Body of pancreas (tissue), 4 donors: Measurements from ENCODE around the gene SRRM1. TPM values are rescaled to one million over a fixed set of nuclear protein-coding genes. Genes with fewer than 3 reads are reported as not detected.
A peak's percentile ranks its signal among the peaks of the same experiment; 100 is the strongest.

Experiments used
- ATAC-seq: fragments of 150-250 bp; one replicate; pipeline ENCODE4 v1.9.1; 2016
- DNase-seq, 4 donors: peaks; one replicate each; pipeline ENCODE4 v3.0.0-alpha.2; 2019
- H3K27ac ChIP-seq, 4 donors: fragments of 200-600 bp; sonication (generic); 1 replicate in 3 of 4; 2 replicates in 1 of 4; pipeline versions ENCODE4 v1.5.1 to v1.6.1; 2016 to 2019; ENCODE audit warnings: mild to moderate bottlenecking in 1 of 4, mixed read lengths in 1 of 4, moderate library complexity in 1 of 4
- H3K27me3 ChIP-seq, 2 donors: fragments of 200-600 bp; sonication (generic); one replicate each; pipeline ENCODE4 v1.6.0; 2016; ENCODE audit warnings: mild to moderate bottlenecking in 1 of 2
- H3K36me3 ChIP-seq, 2 donors: fragments of 200-600 bp; sonication (generic); replicated peaks in 1 of 2; 2 replicates each; pipeline ENCODE4 v1.5.1; 2016; ENCODE audit warnings: low read depth in 2 of 2; ENCODE audit not compliant: insufficient read depth in 1 of 2
- H3K4me1 ChIP-seq: fragments of 200-600 bp; sonication (generic); one replicate; pipeline ENCODE4 v1.6.0; 2016
- H3K4me3 ChIP-seq, 2 donors: fragments of 200-600 bp; sonication (generic); 1 replicate in 1 of 2; 2 replicates in 1 of 2; pipeline ENCODE4 v1.5.1; 2016 to 2019
- H3K9me3 ChIP-seq, 3 donors: fragments of 200-600 bp; sonication (generic); 1 replicate in 2 of 3; 2 replicates in 1 of 3; pipeline ENCODE4 v1.5.1; 2016
- CTCF ChIP-seq, 7 experiments: fragments of 450-650 bp in 4 of 7; fragments of 200-600 bp in 3 of 7; sonication (generic) in 3 of 7; IDR thresholded peaks; one replicate each; pipeline ENCODE4 v1.5.1; 2016 to 2019; ENCODE audit warnings: antibody characterized with exemption in 7 of 7
- POLR2A ChIP-seq, 3 donors: fragments of 450-650 bp; IDR thresholded peaks; one replicate each; pipeline ENCODE4 v1.6.1; 2016; ENCODE audit warnings: antibody characterized with exemption in 3 of 3, mild to moderate bottlenecking in 2 of 3
- WGBS, 2 donors: methylation state at CpG; one replicate each; pipeline ENCODE4 v1.1.5; 2017; 5-methylcytosine and 5-hydroxymethylcytosine counted together
- intact Hi-C: fragments of 100-400 bp; cut with DNase I; formaldehyde crosslinking; loops from one replicate; pipeline ENCODE4 v1.15.1; 2023
- total RNA-seq, 2 donors: library from RNA; depleted of rRNA; stranded (reverse); fragments of >200 nt; gene quantifications; one replicate each; pipeline ENCODE4 v1.1.0, GENCODE V29; 2016

SRRM1 gene
- total RNA-seq, 2 donors from 2014 or later = 97.2 to 108 TPM

DNA sequence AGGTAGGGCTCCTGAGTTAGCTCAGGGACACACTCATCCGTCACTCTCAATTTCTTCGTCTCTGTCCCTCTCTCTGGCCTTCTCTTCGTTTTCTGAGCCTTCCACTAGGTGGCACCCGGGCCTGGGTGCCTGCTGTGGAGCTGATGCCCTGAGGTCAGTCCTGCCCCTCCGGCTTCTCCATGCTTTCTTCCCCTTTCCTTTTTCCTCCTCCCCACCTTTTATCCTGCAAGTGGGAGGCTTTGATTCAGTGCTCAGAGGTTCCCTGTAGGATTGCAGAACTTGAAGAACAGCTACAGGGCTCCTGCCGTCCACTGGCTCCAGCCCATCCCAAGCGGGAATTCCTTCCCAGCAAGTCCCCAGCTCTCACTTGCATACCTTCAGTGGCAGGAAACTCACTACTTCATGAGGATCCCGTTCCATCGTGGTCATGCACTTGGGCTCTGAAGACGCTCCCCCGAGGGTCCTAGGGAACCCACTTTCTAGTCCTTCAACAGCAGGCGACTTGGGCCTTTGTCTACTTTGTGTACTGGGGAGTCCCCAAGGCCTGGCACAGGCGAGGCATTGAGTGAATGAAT is 45.6 kb downstream of the SRRM1 start:
- Histone ChIP-seq H3K27me3 (no peaks in the 10 kb centered on the region), H3K4me1 (no peaks in the 10 kb centered on the region), H3K9me3 (no peaks in the 10 kb centered on the region), H3K36me3 (no peaks in the 10 kb centered on the region), H3K4me3 (no peak overlapping the region), H3K27ac (no peak overlapping the region)
- WGBS, 2 donors = 26 to 35% methylated on average over 13 of the region's 13 CpGs
- intact Hi-C loops = no loop called here
- TF ChIP-seq CTCF (IDR thresholded peaks at IDR 0.05) = peak; percentile 70 to 95 (median 85)
- TF ChIP-seq POLR2A (IDR thresholded peaks at IDR 0.05) = no peak
- DNase-seq (peak; percentile 72 to 79 (median 74)), ATAC-seq (peak; percentile 85)

DNA sequence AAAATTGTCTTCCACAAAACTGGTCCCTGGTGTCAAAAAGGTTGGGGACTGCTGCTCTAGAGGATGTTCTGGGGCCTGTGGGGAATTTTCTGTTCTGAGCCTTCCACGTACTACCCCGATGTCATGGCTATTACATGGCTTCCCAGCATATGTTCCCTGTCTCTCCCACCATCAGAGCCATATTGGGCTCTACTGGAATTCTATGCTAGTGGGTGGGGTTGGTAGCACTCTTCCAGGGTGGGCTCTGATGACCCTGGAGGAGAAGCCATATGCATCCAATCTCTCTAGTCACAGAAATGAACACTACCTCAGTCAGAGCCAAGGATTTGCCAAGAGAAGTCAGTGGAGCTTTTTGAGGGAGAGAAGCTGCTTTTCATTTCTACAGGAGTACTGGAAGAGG is 47.9 kb downstream of the SRRM1 start:
- H3K9me3 ChIP-seq = no peaks in the 10 kb centered on the region
- ATAC-seq (no peak), DNase-seq (no peak)
- H3K4me1 ChIP-seq = no peaks in the 10 kb centered on the region
- H3K36me3 ChIP-seq = no peaks in the 10 kb centered on the region
- WGBS, 2 donors = 50 to 90% methylated on average over 2 of the region's 2 CpGs
- TF ChIP-seq CTCF (IDR thresholded peaks at IDR 0.05) (no peak), POLR2A (IDR thresholded peaks at IDR 0.05) (no peak)
- H3K27ac ChIP-seq = no peak overlapping the region
- intact Hi-C loops = no loop called here
- H3K4me3 ChIP-seq = no peak overlapping the region
- no peaks in the 10 kb centered on the region for H3K27me3 ChIP-seq

DNA sequence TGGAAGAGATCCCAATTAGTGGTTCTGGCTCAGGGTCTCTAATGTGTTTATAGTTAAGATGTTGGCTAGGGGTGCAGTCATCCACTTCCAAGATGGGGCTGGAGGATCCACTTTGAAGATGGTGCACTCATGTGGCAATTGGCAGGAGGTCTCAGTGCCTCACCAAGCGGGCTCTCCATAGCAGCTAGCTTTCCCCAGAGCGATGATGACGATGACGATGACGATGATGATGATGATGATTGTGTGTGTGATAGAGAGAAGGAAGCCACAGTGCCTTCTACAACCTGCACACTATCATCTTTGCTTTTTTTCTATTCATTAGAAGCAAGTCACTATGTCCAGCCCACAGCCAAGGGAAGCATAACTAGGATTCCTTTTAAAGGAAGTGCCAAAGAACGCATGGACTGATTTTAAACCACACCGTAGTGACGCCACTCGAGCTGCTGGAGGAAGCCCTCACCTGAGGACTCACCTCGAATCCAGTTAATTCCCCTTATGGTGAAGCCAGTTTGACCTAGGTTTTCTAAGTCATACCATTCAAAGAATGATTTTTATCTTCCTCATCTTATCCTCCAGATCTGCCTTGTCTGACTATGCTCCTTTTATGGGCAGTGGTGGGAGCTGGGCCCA is 49.4 kb downstream of the SRRM1 start:
- Histone ChIP-seq H3K27ac (no peak overlapping the region), H3K4me1 (no peaks in the 10 kb centered on the region), H3K27me3 (no peaks in the 10 kb centered on the region), H3K4me3 (no peak overlapping the region), H3K9me3 (no peaks in the 10 kb centered on the region), H3K36me3 (no peaks in the 10 kb centered on the region)
- TF ChIP-seq CTCF (IDR thresholded peaks at IDR 0.05) = no peak
- no peak for TF ChIP-seq POLR2A (IDR thresholded peaks at IDR 0.05)
- WGBS, 2 donors = 76 to 81% methylated on average over 10 of the region's 10 CpGs
- DNase-seq (no peak), ATAC-seq (no peak)
- intact Hi-C loops = no loop called here

GRCh38 chr1:24693827-24694379 is 50.8 kb downstream of the SRRM1 start:
- H3K36me3 ChIP-seq = no peaks in the 10 kb centered on the region
- no peak for DNase-seq
- intact Hi-C loops = no loop called here
- no peak for ATAC-seq
- H3K4me1 ChIP-seq = no peaks in the 10 kb centered on the region
- WGBS, 2 donors = 49 to 55% methylated on average over 4 to 5 of the region's 5 CpGs
- H3K27ac ChIP-seq = no peak overlapping the region
- no peak overlapping the region for H3K4me3 ChIP-seq
- H3K27me3 ChIP-seq = no peaks in the 10 kb centered on the region
- H3K9me3 ChIP-seq = no peaks in the 10 kb centered on the region
- TF ChIP-seq CTCF (IDR thresholded peaks at IDR 0.05) = no peak
